Small intestine (tissue), 7 donors: ENCODE data around the gene LYSMD1. TPM values are rescaled to one million over a fixed set of nuclear protein-coding genes. Genes with fewer than 3 reads are reported as not detected.

Source experiments
- DNase-seq, 2 donors: peaks; one replicate each; pipeline versions ENCODE4 v3.0.0 to v3.0.0-alpha.2; 2013
- FAIRE-seq: peaks from 2 replicates; lab custom pipeline; 2012; peaks lifted over from hg19 to GRCh38; lab: Jason Lieb, UNC
- H3K27ac ChIP-seq, 3 donors: one replicate each; pipeline ENCODE4 v1.5.1; 2013; ENCODE audit warnings: low read length in 2 of 3, mild to moderate bottlenecking in 2 of 3, control low read depth in 1 of 3, inconsistent platforms in 1 of 3, low read depth in 1 of 3, moderate library complexity in 1 of 3
- H3K27me3 ChIP-seq, 3 donors: one replicate each; pipeline ENCODE4 v1.6.1; 2013; ENCODE audit warnings: low read length in 3 of 3, inconsistent platforms in 1 of 3; ENCODE audit not compliant: control insufficient read depth in 3 of 3, insufficient read depth in 3 of 3
- H3K36me3 ChIP-seq, 3 donors: one replicate each; pipeline ENCODE4 v1.6.1; 2013; ENCODE audit warnings: low read length in 3 of 3, inconsistent platforms in 1 of 3, low read depth in 1 of 3, mild to moderate bottlenecking in 1 of 3, moderate library complexity in 1 of 3; ENCODE audit not compliant: control insufficient read depth in 3 of 3, insufficient read depth in 2 of 3
- H3K4me1 ChIP-seq, 3 donors: one replicate each; pipeline ENCODE4 v1.6.1; 2013; ENCODE audit warnings: low read length in 2 of 3, inconsistent platforms in 1 of 3, low read depth in 1 of 3, mild to moderate bottlenecking in 1 of 3, moderate library complexity in 1 of 3; ENCODE audit not compliant: control insufficient read depth in 3 of 3, insufficient read depth in 2 of 3
- H3K4me3 ChIP-seq, 3 donors: one replicate each; pipeline ENCODE4 v1.5.1; 2013; ENCODE audit warnings: low read length in 3 of 3, control low read depth in 1 of 3, inconsistent platforms in 1 of 3, low read depth in 1 of 3, mild to moderate bottlenecking in 1 of 3, moderate library complexity in 1 of 3
- H3K9me3 ChIP-seq, 2 donors: one replicate each; pipeline ENCODE4 v1.6.1; 2013; ENCODE audit warnings: low read depth in 1 of 2, low read length in 1 of 2; ENCODE audit not compliant: control insufficient read depth in 2 of 2, insufficient read depth in 1 of 2
- WGBS, 3 donors: extraction: QIAGEN DNeasy Blood & Tissue Kit; methylation state at CpG; one replicate each; pipeline ENCODE4 v1.1.7; 2013; 5-methylcytosine and 5-hydroxymethylcytosine counted together
- polyA plus RNA-seq, 4 donors: library from polyadenylated mRNA; stranded (reverse) in 3 of 4; unstranded in 1 of 4; fragments of 200-250 nt in 3 of 4; fragments of 120-200 nt in 1 of 4; gene quantifications; one replicate each; pipeline versions ENCODE4 v1.2.1 to v1.2.3, GENCODE V29; 2013
- donor health status: healthy with polysubstance abuse.
- donor health status: control.
- donor health status: control.
- donor health status: Bipolar disorder and iron deficiency.
- donor health status: healthy.

The LYSMD1 gene
- polyA plus RNA-seq, 4 donors = 3.2 to 9.9 (median 6.2) TPM

GRCh38 chr1:151143986-151144385 is 21.7 kb downstream of the LYSMD1 start:
- no peak for FAIRE-seq
- no peak for DNase-seq
- 66 to 78% (median 73%) methylated on average over 3 to 5 of the region's 5 CpGs for WGBS, 3 donors
- H3K4me1 ChIP-seq = peaks cover 0 to 20% (median 3%) of the 10 kb centered on the region in 3 donors
- H3K27me3 ChIP-seq = peaks cover 0 to 7% (median 0%) of the 10 kb centered on the region in 3 donors
- peaks cover 0 to 28% (median 0%) of the 10 kb centered on the region in 3 donors for H3K36me3 ChIP-seq
- H3K4me3 ChIP-seq = no peak overlapping the region
- H3K9me3 ChIP-seq = no peaks in the 10 kb centered on the region
- no peak overlapping the region for H3K27ac ChIP-seq

- WGBS, 3 donors = 71 to 85% (median 80%) methylated on average over 7 of the region's 7 CpGs
- FAIRE-seq (no peak), DNase-seq (no peak)
- H3K4me3 ChIP-seq = no peak overlapping the region
- H3K36me3 ChIP-seq = peaks cover 0 to 37% (median 0%) of the 10 kb centered on the region in 3 donors
- no peaks in the 10 kb centered on the region for H3K9me3 ChIP-seq
- H3K4me1 ChIP-seq = peaks cover 0 to 20% (median 3%) of the 10 kb centered on the region in 3 donors
- H3K27ac ChIP-seq = no peak overlapping the region
- H3K27me3 ChIP-seq = peaks cover 0 to 7% (median 0%) of the 10 kb centered on the region in 3 donors
Measured at GRCh38 chr1:151143057-151143435, 22.7 kb downstream of the LYSMD1 start.

- no peak overlapping the region for H3K27ac ChIP-seq
- WGBS, 3 donors = 83 to 87% (median 84%) methylated on average over 4 to 5 of the region's 5 CpGs
- FAIRE-seq = no peak
Measured at GRCh38 chr1:151142411-151143056, 23.2 kb downstream of the LYSMD1 start.

GRCh38 chr1:151137789-151138188 is 27.9 kb downstream of the LYSMD1 start:
- peaks cover 0 to 5% (median 0%) of the 10 kb centered on the region in 3 donors for H3K27me3 ChIP-seq
- H3K4me3 ChIP-seq = no peak overlapping the region
- no peaks in the 10 kb centered on the region for H3K9me3 ChIP-seq
- FAIRE-seq = no peak
- DNase-seq = no peak
- H3K4me1 ChIP-seq = no peaks in the 10 kb centered on the region
- no peak overlapping the region for H3K27ac ChIP-seq
- 90 to 96% (median 95%) methylated on average over 7 of the region's 7 CpGs for WGBS, 3 donors
- peaks cover 0 to 75% (median 0%) of the 10 kb centered on the region in 3 donors for H3K36me3 ChIP-seq

More at GRCh38 chr1:151142411-151143056, 23.2 kb downstream of the LYSMD1 start:
- Histone ChIP-seq H3K4me3 (no peak overlapping the region), H3K4me1 (peaks cover 0 to 17% (median 3%) of the 10 kb centered on the region in 3 donors), H3K36me3 (peaks cover 0 to 42% (median 0%) of the 10 kb centered on the region in 3 donors), H3K9me3 (no peaks in the 10 kb centered on the region), H3K27me3 (peaks cover 0 to 7% (median 0%) of the 10 kb centered on the region in 3 donors)
- no peak for DNase-seq

GRCh38 chr1:151135433-151136385 is 30.0 kb downstream of the LYSMD1 start:
- WGBS, 3 donors = 82 to 93% (median 89%) methylated on average over 12 of the region's 12 CpGs
- peaks cover 0 to 8% (median 3%) of the 10 kb centered on the region in 3 donors for H3K4me1 ChIP-seq
- H3K4me3 ChIP-seq = no peak overlapping the region
- no peak for DNase-seq
- FAIRE-seq = no peak
- peaks cover 0 to 66% (median 0%) of the 10 kb centered on the region in 3 donors for H3K36me3 ChIP-seq
- peaks cover 0 to 19% (median 0%) of the 10 kb centered on the region in 3 donors for H3K27me3 ChIP-seq
- H3K9me3 ChIP-seq = no peaks in the 10 kb centered on the region
- H3K27ac ChIP-seq = no peak overlapping the region

GRCh38 chr1:151134991-151135390 is 30.7 kb downstream of the LYSMD1 start:
- Histone ChIP-seq H3K27ac (no peak overlapping the region), H3K4me1 (peaks cover 0 to 10% (median 3%) of the 10 kb centered on the region in 3 donors), H3K36me3 (peaks cover 0 to 64% (median 0%) of the 10 kb centered on the region in 3 donors), H3K27me3 (peaks cover 0 to 21% (median 0%) of the 10 kb centered on the region in 3 donors), H3K4me3 (no peak overlapping the region), H3K9me3 (no peaks in the 10 kb centered on the region)
- 94 to 98% (median 97%) methylated on average over 7 of the region's 7 CpGs for WGBS, 3 donors
- DNase-seq = no peak
- no peak for FAIRE-seq

GRCh38 chr1:151134396-151134795 is 31.3 kb downstream of the LYSMD1 start:
- no peak for DNase-seq
- WGBS, 3 donors = 73 to 85% (median 76%) methylated on average over 3 of the region's 3 CpGs
- Histone ChIP-seq H3K4me3 (no peak overlapping the region), H3K27ac (no peak overlapping the region), H3K9me3 (no peaks in the 10 kb centered on the region), H3K36me3 (peaks cover 0 to 58% (median 0%) of the 10 kb centered on the region in 3 donors), H3K27me3 (peaks cover 0 to 21% (median 0%) of the 10 kb centered on the region in 3 donors), H3K4me1 (peaks cover 0 to 10% (median 3%) of the 10 kb centered on the region in 3 donors)
- FAIRE-seq = no peak
